Cardiac muscle cell (in vitro differentiated cells and primary cell): ENCODE measurements around the gene PRICKLE2. TPM values are rescaled to one million over a fixed set of nuclear protein-coding genes. Genes with fewer than 3 reads are reported as not detected.

Experiments used
- DNase-seq, 2 donors: peaks; one replicate each; pipeline versions ENCODE4 v3.0.0 to v3.0.0-alpha.2; 2010 to 2017; ENCODE audit warnings: low read depth in 1 of 2, low spot score in 1 of 2
- H3K27ac ChIP-seq: fragments of 200-600 bp; sonication (generic); 2 replicates; pipeline ENCODE4 v1.5.1; 2016
- H3K27me3 ChIP-seq: fragments of 200-600 bp; sonication (generic); 2 replicates; pipeline ENCODE4 v1.6.0; 2016; ENCODE audit warnings: control low read depth
- H3K36me3 ChIP-seq: fragments of 200-600 bp; sonication (generic); 2 replicates; pipeline ENCODE4 v1.5.1; 2016; ENCODE audit warnings: control low read depth
- H3K4me1 ChIP-seq: fragments of 200-600 bp; sonication (generic); 2 replicates; pipeline ENCODE4 v1.8.1; 2017; ENCODE audit warnings: low read depth, mild to moderate bottlenecking, mixed run types
- H3K4me3 ChIP-seq: fragments of 200-600 bp; sonication (generic); 2 replicates; pipeline ENCODE4 v1.5.1; 2016; ENCODE audit warnings: mild to moderate bottlenecking
- H3K9me3 ChIP-seq: fragments of 200-600 bp; sonication (generic); 2 replicates; pipeline ENCODE4 v1.5.1; 2017; ENCODE audit warnings: low read depth, mild to moderate bottlenecking, control low read depth
- CTCF ChIP-seq: IDR thresholded peaks from 2 replicates; pipeline ENCODE4 v1.5.1; 2012; ENCODE audit warnings: low read depth, mild to moderate bottlenecking, low read length
- polyA plus RNA-seq: library from polyadenylated mRNA; unstranded; fragments of >200 nt; fragmentation: Nextera tagmentation; extraction: Ambion mirVana; gene quantifications from 2 replicates; pipeline ENCODE4 v1.2.1, GENCODE V29; 2016
- total RNA-seq: library from RNA; depleted of rRNA; stranded (reverse); fragments of >200 nt; gene quantifications from 2 replicates; pipeline ENCODE4 v1.2.3, GENCODE V29; 2016

Gene PRICKLE2
- total and polyA plus RNA-seq, 2 experiments from 2014 or later = 4.3 to 11.7 TPM

GRCh38 chr3:64131725-64132469 is 93.4 kb downstream of the PRICKLE2 start:
- Histone ChIP-seq H3K27ac (no peak overlapping the region), H3K4me1 (peaks cover 11% of the 10 kb centered on the region), H3K36me3 (no peaks in the 10 kb centered on the region), H3K4me3 (no peak overlapping the region), H3K9me3 (no peaks in the 10 kb centered on the region), H3K27me3 (no peaks in the 10 kb centered on the region)
- DNase-seq = no peak
- no peak for TF ChIP-seq CTCF

GRCh38 chr3:64130436-64130835 is 94.8 kb downstream of the PRICKLE2 start:
- no peaks in the 10 kb centered on the region for H3K27me3 ChIP-seq
- no peak overlapping the region for H3K4me3 ChIP-seq
- H3K9me3 ChIP-seq = no peaks in the 10 kb centered on the region
- no peak for TF ChIP-seq CTCF
- H3K27ac ChIP-seq = no peak overlapping the region
- peaks cover 11% of the 10 kb centered on the region for H3K4me1 ChIP-seq
- H3K36me3 ChIP-seq = no peaks in the 10 kb centered on the region
- no peak for DNase-seq

GRCh38 chr3:64129581-64129980 is 95.7 kb downstream of the PRICKLE2 start:
- Histone ChIP-seq H3K9me3 (no peaks in the 10 kb centered on the region), H3K4me1 (peaks cover 7% of the 10 kb centered on the region)
- DNase-seq = no peak

GRCh38 chr3:64129106-64129505 is 96.2 kb downstream of the PRICKLE2 start:
- H3K36me3 ChIP-seq = no peaks in the 10 kb centered on the region
- peaks cover 7% of the 10 kb centered on the region for H3K4me1 ChIP-seq
- no peaks in the 10 kb centered on the region for H3K27me3 ChIP-seq
- no peak for DNase-seq
- TF ChIP-seq CTCF = no peak
- H3K9me3 ChIP-seq = no peaks in the 10 kb centered on the region
- no peak overlapping the region for H3K27ac ChIP-seq
- H3K4me3 ChIP-seq = no peak overlapping the region

More at GRCh38 chr3:64129581-64129980, 95.7 kb downstream of the PRICKLE2 start:
- H3K27ac ChIP-seq = no peak overlapping the region
- no peak for TF ChIP-seq CTCF
- no peaks in the 10 kb centered on the region for H3K27me3 ChIP-seq
- H3K4me3 ChIP-seq = no peak overlapping the region
- H3K36me3 ChIP-seq = no peaks in the 10 kb centered on the region

GRCh38 chr3:64125561-64125960 is 99.7 kb downstream of the PRICKLE2 start:
- DNase-seq = no peak
- Histone ChIP-seq H3K9me3 (no peaks in the 10 kb centered on the region), H3K4me3 (no peak overlapping the region), H3K27me3 (no peaks in the 10 kb centered on the region), H3K27ac (no peak overlapping the region), H3K4me1 (peaks cover 3% of the 10 kb centered on the region), H3K36me3 (no peaks in the 10 kb centered on the region)
- no peak for TF ChIP-seq CTCF
